Measurements from ENCODE around the gene COG5.
A peak's percentile ranks its signal among the peaks of the same experiment; 100 is the strongest.
"Not testable (repeated sequence)": the region's sequence is repeated elsewhere in the genome, so short reads cannot be mapped to it uniquely, and the experiment has no call there.

Gene COG5

DNA sequence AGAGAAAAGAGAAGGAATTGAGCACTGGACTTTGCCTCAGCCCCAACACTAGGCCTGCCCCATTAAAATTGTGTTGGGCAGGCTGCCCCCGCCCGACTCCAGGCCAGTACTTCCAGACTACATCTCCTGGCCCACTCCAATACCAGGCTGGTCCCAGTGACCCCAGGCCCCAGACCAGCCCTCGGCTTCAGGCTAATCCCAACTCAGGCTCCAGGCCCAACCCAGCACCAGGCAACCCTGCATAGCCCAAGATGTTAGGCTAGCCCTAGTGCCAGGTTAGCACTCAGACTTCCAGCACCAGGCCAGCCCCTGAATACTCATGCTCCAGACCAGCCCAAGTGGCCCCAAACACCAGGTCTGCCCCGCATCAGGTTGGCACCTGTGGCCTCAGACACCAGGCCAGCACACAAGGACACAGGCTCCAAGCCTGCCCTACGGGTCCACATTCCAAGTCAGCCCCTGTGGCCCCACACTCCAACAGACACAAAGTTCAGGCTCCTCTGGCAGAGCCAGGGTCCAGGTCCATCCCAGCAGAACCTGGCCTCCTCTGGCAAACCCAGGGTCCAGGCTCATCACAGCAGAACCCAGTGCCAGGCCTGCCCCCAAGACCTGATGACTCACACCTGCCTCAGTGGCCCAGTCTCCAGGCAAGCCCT lies 20.3 kb downstream of the COG5 start:
- H4K8ac ChIP-seq (ENCODE audit: low read depth, low read length): no peak overlapping the region
- no peak overlapping the region for H2BK120ac ChIP-seq (ENCODE audit: low read depth, low read length)
- no peak overlapping the region for H3K4ac ChIP-seq (ENCODE audit: low read depth, low read length)
- H3K9ac ChIP-seq (ENCODE audit: low read length): no peak overlapping the region
- H2AK5ac ChIP-seq (ENCODE audit: low read length): no peak overlapping the region
- H3K23ac ChIP-seq (ENCODE audit: low read length): no peak overlapping the region
- no peak overlapping the region for H3K4me2 ChIP-seq (ENCODE audit: low read length)
- H2BK15ac ChIP-seq (replicated peaks; ENCODE audit: low read depth): no peak overlapping the region
- H3K27me3 ChIP-seq (ENCODE audit: insufficient read depth, low read length, poor library complexity): no peaks in the 10 kb centered on the region
- no peak overlapping the region for H3K18ac ChIP-seq (ENCODE audit: low read length)
- no peak overlapping the region for H2BK5ac ChIP-seq (ENCODE audit: low read length)
- no peak overlapping the region for H3K4me3 ChIP-seq (ENCODE audit: low read length)
- no peaks in the 10 kb centered on the region for H3K36me3 ChIP-seq (ENCODE audit: control insufficient read depth, insufficient read depth, low read length)
- H3K56ac ChIP-seq (ENCODE audit: low read length): no peak overlapping the region
- no peak for DNase-seq
- H3K27ac ChIP-seq (ENCODE audit: low read depth, low read length): no peak overlapping the region
- WGBS (ENCODE audit: extremely low coverage, insufficient coverage, low lambda C conversion rate): no CpG with 5 or more reads among the region's 5 CpGs
- no peaks in the 10 kb centered on the region for H3K4me1 ChIP-seq (ENCODE audit: control insufficient read depth, low read depth, low read length)
- H3K79me2 ChIP-seq (ENCODE audit: control insufficient read depth, insufficient read depth, low read length): no peaks in the 10 kb centered on the region
- peaks cover 5% of the 10 kb centered on the region for H3K79me1 ChIP-seq (ENCODE audit: low read length)
- H4K5ac ChIP-seq (ENCODE audit: low read length): no peak overlapping the region

- Histone ChIP-seq H3K4ac (ENCODE audit: low read depth, low read length) (no peak overlapping the region), H3K4me1 (ENCODE audit: control insufficient read depth, low read depth, low read length) (no peaks in the 10 kb centered on the region), H3K23ac (ENCODE audit: low read length) (no peak overlapping the region), H3K4me3 (ENCODE audit: low read length) (no peak overlapping the region), H3K27ac (ENCODE audit: low read depth, low read length) (no peak overlapping the region), H3K36me3 (ENCODE audit: control insufficient read depth, insufficient read depth, low read length) (no peaks in the 10 kb centered on the region), H3K56ac (ENCODE audit: low read length) (no peak overlapping the region), H2BK15ac (replicated peaks; ENCODE audit: low read depth) (no peak overlapping the region), H2BK120ac (ENCODE audit: low read depth, low read length) (no peak overlapping the region), H3K4me2 (ENCODE audit: low read length) (no peak overlapping the region), H4K8ac (ENCODE audit: low read depth, low read length) (no peak overlapping the region), H2BK5ac (ENCODE audit: low read length) (no peak overlapping the region), H4K5ac (ENCODE audit: low read length) (no peak overlapping the region), H3K79me2 (ENCODE audit: control insufficient read depth, insufficient read depth, low read length) (no peaks in the 10 kb centered on the region), H2AK5ac (ENCODE audit: low read length) (no peak overlapping the region), H3K18ac (ENCODE audit: low read length) (no peak overlapping the region), H3K79me1 (ENCODE audit: low read length) (no peaks in the 10 kb centered on the region), H3K9ac (ENCODE audit: low read length) (no peak overlapping the region), H3K27me3 (ENCODE audit: insufficient read depth, low read length, poor library complexity) (no peaks in the 10 kb centered on the region)
- DNase-seq: no peak
- no CpG with 5 or more reads among the region's 2 CpGs for WGBS (ENCODE audit: extremely low coverage, insufficient coverage, low lambda C conversion rate)
Observed at GRCh38 chr7:107538001-107538400, 25.7 kb downstream of the COG5 start.

DNA sequence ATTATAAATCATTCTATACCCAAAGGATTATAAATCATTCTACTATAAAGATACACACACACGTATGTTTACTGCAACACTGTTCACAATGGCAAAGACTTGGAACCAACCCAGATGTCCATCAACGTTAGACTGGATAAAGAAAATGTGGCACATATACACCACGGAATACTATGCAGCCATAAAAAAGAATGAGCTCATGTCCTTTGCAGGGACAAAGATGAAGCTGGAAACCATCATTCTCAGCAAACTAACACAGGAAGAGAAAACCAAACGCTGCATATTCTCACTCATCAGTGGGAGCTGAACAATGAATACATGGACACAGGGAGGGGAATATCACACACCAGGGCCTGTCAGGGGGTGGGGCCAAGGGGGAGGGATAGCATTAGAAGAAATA lies 26.5 kb downstream of the COG5 start:
- H4K8ac ChIP-seq (ENCODE audit: low read depth, low read length); H3K36me3 ChIP-seq (ENCODE audit: control insufficient read depth, insufficient read depth, low read length); H2BK5ac ChIP-seq (ENCODE audit: low read length); H4K5ac ChIP-seq (ENCODE audit: low read length); H2BK15ac ChIP-seq (replicated peaks; ENCODE audit: low read depth); DNase-seq; H2BK120ac ChIP-seq (ENCODE audit: low read depth, low read length); H3K4me2 ChIP-seq (ENCODE audit: low read length); H3K27ac ChIP-seq (ENCODE audit: low read depth, low read length); H3K4me1 ChIP-seq (ENCODE audit: control insufficient read depth, low read depth, low read length); H3K79me1 ChIP-seq (ENCODE audit: low read length); H3K18ac ChIP-seq (ENCODE audit: low read length); H3K9ac ChIP-seq (ENCODE audit: low read length); H2AK5ac ChIP-seq (ENCODE audit: low read length); H3K23ac ChIP-seq (ENCODE audit: low read length); H3K4ac ChIP-seq (ENCODE audit: low read depth, low read length); H3K79me2 ChIP-seq (ENCODE audit: control insufficient read depth, insufficient read depth, low read length); H3K56ac ChIP-seq (ENCODE audit: low read length); H3K27me3 ChIP-seq (ENCODE audit: insufficient read depth, low read length, poor library complexity); H3K4me3 ChIP-seq (ENCODE audit: low read length): not testable (repeated sequence)
- WGBS (ENCODE audit: extremely low coverage, insufficient coverage, low lambda C conversion rate): no CpG with 5 or more reads among the region's 4 CpGs

DNA sequence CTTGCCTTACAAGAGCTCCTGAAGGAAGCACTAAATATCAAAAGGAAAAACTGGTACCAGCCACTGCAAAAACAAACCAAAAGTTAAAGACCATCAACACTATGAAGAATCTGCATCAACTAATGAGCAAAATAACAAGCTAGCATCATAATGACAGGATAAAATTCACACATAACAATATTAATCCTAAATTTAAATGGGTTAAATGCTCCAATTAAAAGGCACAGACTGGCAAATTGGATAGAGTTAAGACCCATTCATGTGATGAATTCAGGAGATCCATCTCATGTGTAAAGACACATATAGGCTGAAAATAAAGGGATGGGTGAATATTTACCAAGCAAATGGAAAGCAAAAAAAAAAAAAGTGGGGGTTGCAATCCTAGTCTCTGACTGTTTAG lies 29.6 kb downstream of the COG5 start:
- no peak overlapping the region for H3K4ac ChIP-seq (ENCODE audit: low read depth, low read length)
- H3K18ac ChIP-seq (ENCODE audit: low read length): no peak overlapping the region
- H3K79me2 ChIP-seq (ENCODE audit: control insufficient read depth, insufficient read depth, low read length): no peaks in the 10 kb centered on the region
- H3K4me1 ChIP-seq (ENCODE audit: control insufficient read depth, low read depth, low read length): no peaks in the 10 kb centered on the region
- no peak overlapping the region for H2AK5ac ChIP-seq (ENCODE audit: low read length)
- no peak overlapping the region for H2BK5ac ChIP-seq (ENCODE audit: low read length)
- H3K23ac ChIP-seq (ENCODE audit: low read length): no peak overlapping the region
- H2BK15ac ChIP-seq (replicated peaks; ENCODE audit: low read depth): no peak overlapping the region
- H3K9ac ChIP-seq (ENCODE audit: low read length): no peak overlapping the region
- H3K4me3 ChIP-seq (ENCODE audit: low read length): no peak overlapping the region
- no peak overlapping the region for H4K8ac ChIP-seq (ENCODE audit: low read depth, low read length)
- H3K79me1 ChIP-seq (ENCODE audit: low read length): no peaks in the 10 kb centered on the region
- no peak overlapping the region for H3K56ac ChIP-seq (ENCODE audit: low read length)
- H2BK120ac ChIP-seq (ENCODE audit: low read depth, low read length): no peak overlapping the region
- H3K27me3 ChIP-seq (ENCODE audit: insufficient read depth, low read length, poor library complexity): no peaks in the 10 kb centered on the region
- DNase-seq: no peak
- no peaks in the 10 kb centered on the region for H3K36me3 ChIP-seq (ENCODE audit: control insufficient read depth, insufficient read depth, low read length)
- no peak overlapping the region for H3K27ac ChIP-seq (ENCODE audit: low read depth, low read length)
- H3K4me2 ChIP-seq (ENCODE audit: low read length): no peak overlapping the region
- no peak overlapping the region for H4K5ac ChIP-seq (ENCODE audit: low read length)

GRCh38 chr7:107530751-107531150 lies 33.0 kb downstream of the COG5 start:
- Histone ChIP-seq H3K4me1 (ENCODE audit: control insufficient read depth, low read depth, low read length) (no peaks in the 10 kb centered on the region), H3K9ac (ENCODE audit: low read length) (no peak overlapping the region), H2BK15ac (replicated peaks; ENCODE audit: low read depth) (no peak overlapping the region), H3K79me2 (ENCODE audit: control insufficient read depth, insufficient read depth, low read length) (no peaks in the 10 kb centered on the region), H3K79me1 (ENCODE audit: low read length) (no peaks in the 10 kb centered on the region), H3K4me2 (ENCODE audit: low read length) (no peak overlapping the region), H4K8ac (ENCODE audit: low read depth, low read length) (no peak overlapping the region), H3K4ac (ENCODE audit: low read depth, low read length) (no peak overlapping the region), H3K27me3 (ENCODE audit: insufficient read depth, low read length, poor library complexity) (no peaks in the 10 kb centered on the region), H3K18ac (ENCODE audit: low read length) (no peak overlapping the region), H3K4me3 (ENCODE audit: low read length) (no peak overlapping the region), H3K56ac (ENCODE audit: low read length) (no peak overlapping the region), H3K27ac (ENCODE audit: low read depth, low read length) (no peak overlapping the region), H2BK120ac (ENCODE audit: low read depth, low read length) (no peak overlapping the region), H2BK5ac (ENCODE audit: low read length) (no peak overlapping the region), H3K36me3 (ENCODE audit: control insufficient read depth, insufficient read depth, low read length) (no peaks in the 10 kb centered on the region), H2AK5ac (ENCODE audit: low read length) (no peak overlapping the region), H3K23ac (ENCODE audit: low read length) (no peak overlapping the region), H4K5ac (ENCODE audit: low read length) (no peak overlapping the region)
- DNase-seq: no peak

- Histone ChIP-seq H3K23ac (ENCODE audit: low read length) (no peak overlapping the region), H3K36me3 (ENCODE audit: control insufficient read depth, insufficient read depth, low read length) (no peaks in the 10 kb centered on the region), H3K9ac (ENCODE audit: low read length) (no peak overlapping the region), H2BK15ac (replicated peaks; ENCODE audit: low read depth) (no peak overlapping the region), H3K56ac (ENCODE audit: low read length) (no peak overlapping the region), H3K79me1 (ENCODE audit: low read length) (no peaks in the 10 kb centered on the region), H2AK5ac (ENCODE audit: low read length) (no peak overlapping the region), H3K79me2 (ENCODE audit: control insufficient read depth, insufficient read depth, low read length) (no peaks in the 10 kb centered on the region), H4K5ac (ENCODE audit: low read length) (no peak overlapping the region), H3K4me2 (ENCODE audit: low read length) (no peak overlapping the region), H2BK120ac (ENCODE audit: low read depth, low read length) (no peak overlapping the region), H3K4me1 (ENCODE audit: control insufficient read depth, low read depth, low read length) (no peaks in the 10 kb centered on the region), H3K4me3 (ENCODE audit: low read length) (no peak overlapping the region), H2BK5ac (ENCODE audit: low read length) (no peak overlapping the region), H3K4ac (ENCODE audit: low read depth, low read length) (no peak overlapping the region), H4K8ac (ENCODE audit: low read depth, low read length) (no peak overlapping the region), H3K18ac (ENCODE audit: low read length) (no peak overlapping the region), H3K27ac (ENCODE audit: low read depth, low read length) (no peak overlapping the region), H3K27me3 (ENCODE audit: insufficient read depth, low read length, poor library complexity) (no peaks in the 10 kb centered on the region)
- DNase-seq: peak; percentile 67
Observed at GRCh38 chr7:107528461-107528860, 35.3 kb downstream of the COG5 start.

All from mesendoderm (in vitro differentiated cells).